ACHN (cell line): ENCODE results near the gene MEG3.

Source experiments
- DNase-seq: peaks from one replicate; pipeline ENCODE4 v3.0.0-alpha.2; 2015
- in situ Hi-C: cut with HindIII; loops from 2 replicates; pipeline ENCODE4 v1.10.0; 2017; ENCODE audit warnings: low sequenced_read_pairs, low pct_ligation_motif_present, low pct_unique_long_range_greater_than_20kb

Gene MEG3

GRCh38 chr14:100868621-100869370 lies 42.9 kb downstream of the MEG3 start:
- DNase-seq = no peak
- in situ Hi-C loops = no loop called here

GRCh38 chr14:100871234-100872186 lies 45.6 kb downstream of the MEG3 start:
- no peak for DNase-seq
- in situ Hi-C loops = no loop called here

- in situ Hi-C loops = no loop called here
- DNase-seq = no peak
These were observed 46.6 kb downstream of the MEG3 start for GRCh38 chr14:100872259-100873095.

- no peak for DNase-seq
These were observed 47.2 kb downstream of the MEG3 start for GRCh38 chr14:100873096-100873482.

GRCh38 chr14:100874051-100874410 lies 48.1 kb downstream of the MEG3 start:
- DNase-seq = no peak
- in situ Hi-C loops = no loop called here

More at GRCh38 chr14:100873096-100873482, 47.2 kb downstream of the MEG3 start:
- in situ Hi-C loops = no loop called here

GRCh38 chr14:100874411-100875091 lies 48.6 kb downstream of the MEG3 start:
- no peak for DNase-seq
- in situ Hi-C loops = no loop called here

- DNase-seq = no peak
These were observed 49.2 kb downstream of the MEG3 start for GRCh38 chr14:100875126-100875525.

GRCh38 chr14:100875861-100876590 lies 50.1 kb downstream of the MEG3 start:
- DNase-seq = no peak
- in situ Hi-C loops = no loop called here

More at GRCh38 chr14:100875126-100875525, 49.2 kb downstream of the MEG3 start:
- in situ Hi-C loops = no loop called here

- DNase-seq = no peak
- in situ Hi-C loops = no loop called here
These were observed 52.6 kb downstream of the MEG3 start for GRCh38 chr14:100878271-100879146.

GRCh38 chr14:100879194-100879593 lies 53.3 kb downstream of the MEG3 start:
- in situ Hi-C loops = no loop called here
- DNase-seq = no peak

GRCh38 chr14:100879782-100880181 lies 53.9 kb downstream of the MEG3 start:
- in situ Hi-C loops = no loop called here
- DNase-seq = no peak

GRCh38 chr14:100880271-100881101 lies 54.6 kb downstream of the MEG3 start:
- in situ Hi-C loops = no loop called here
- DNase-seq = no peak

GRCh38 chr14:100881211-100882025 lies 55.5 kb downstream of the MEG3 start:
- no peak for DNase-seq
- in situ Hi-C loops = no loop called here

GRCh38 chr14:100882026-100882967 lies 56.4 kb downstream of the MEG3 start:
- in situ Hi-C loops = no loop called here

More at GRCh38 chr14:100882026-100882967, 56.4 kb downstream of the MEG3 start:
- no peak for DNase-seq
